ENCODE data around the gene ATF4.
"Not testable (repeated sequence)": the region's sequence is repeated elsewhere in the genome, so short reads cannot be mapped to it uniquely, and the experiment has no call there.

Gene ATF4

DNA sequence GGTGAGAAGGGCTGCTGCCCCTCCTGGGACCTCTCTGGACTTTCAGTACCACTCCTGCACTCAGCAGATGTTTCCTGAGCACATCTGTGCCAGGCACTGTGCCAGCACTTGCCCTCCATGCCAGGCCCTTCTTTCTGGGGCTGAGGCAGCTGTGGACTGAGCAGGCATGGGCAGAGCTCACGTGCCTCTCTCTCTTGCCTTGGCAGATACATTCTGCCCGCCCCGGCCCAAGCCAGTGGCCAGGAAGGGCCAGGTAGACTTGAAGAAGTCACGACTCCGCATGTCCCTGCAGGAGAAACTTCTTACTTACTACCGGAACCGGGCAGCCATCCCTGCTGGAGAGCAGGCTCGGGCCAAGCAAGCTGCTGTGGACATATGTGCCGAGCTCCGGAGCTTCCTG, 8.3 kb upstream of the ATF4 start:
- DNase-seq: no peak

- no peak for DNase-seq
Measured at GRCh38 chr22:39513791-39514190, 6.6 kb upstream of the ATF4 start.

DNA sequence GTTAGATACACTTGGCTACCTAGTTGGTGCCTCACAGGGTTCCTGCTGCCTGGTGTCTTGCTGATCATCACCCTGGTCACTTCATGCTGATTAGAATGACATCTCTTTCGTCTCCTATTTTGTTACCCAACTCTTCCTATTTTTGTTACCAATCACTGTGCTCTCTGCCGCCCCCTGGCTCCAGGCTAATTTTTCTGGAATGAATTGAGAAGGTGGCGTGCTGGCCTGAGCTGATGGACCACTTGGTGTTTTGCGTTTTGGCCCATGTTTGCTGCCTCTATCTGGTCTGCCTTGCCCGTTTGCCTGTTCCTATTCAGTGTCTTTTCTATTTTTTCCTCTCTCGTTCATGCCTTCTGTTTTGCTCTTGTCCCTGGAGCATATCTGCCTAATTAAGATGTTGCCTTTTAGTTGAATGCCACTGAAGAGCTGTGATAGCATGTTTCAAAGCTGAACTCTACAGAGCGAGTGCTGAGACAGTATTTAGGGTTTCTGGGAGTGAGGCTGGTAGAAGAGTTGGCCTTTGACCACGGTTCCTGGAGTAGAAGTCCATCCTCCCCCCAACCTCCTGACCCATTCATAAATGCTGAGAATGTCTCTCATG, 5.9 kb upstream of the ATF4 start:
- DNase-seq: no peak

GRCh38 chr22:39515266-39516050, 4.9 kb upstream of the ATF4 start:
- DNase-seq: no peak

DNA sequence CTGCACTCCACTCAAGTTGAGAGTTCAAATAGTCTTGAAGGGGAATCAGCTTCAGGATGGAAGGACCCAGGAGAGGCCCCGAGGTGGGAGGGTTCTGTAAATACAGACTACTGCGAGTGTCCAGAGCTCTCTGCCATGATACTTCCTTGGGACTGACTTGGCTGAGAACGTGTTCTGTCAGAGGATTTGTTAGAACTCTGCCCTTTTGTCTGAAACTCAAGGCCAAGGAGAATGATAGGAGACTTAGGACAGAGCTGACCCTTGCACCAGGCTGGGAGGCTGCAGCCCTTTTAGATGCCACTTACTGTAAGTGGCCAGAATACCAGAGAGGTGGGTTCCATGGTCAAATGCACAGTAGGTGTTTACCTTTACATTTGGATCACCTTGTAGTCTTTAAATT, 2.9 kb upstream of the ATF4 start:
- DNase-seq: no peak

GRCh38 chr22:39518144-39518786, 2.1 kb upstream of the ATF4 start:
- no peak for DNase-seq

GRCh38 chr22:39518996-39519680, 1.2 kb upstream of the ATF4 start:
- peak; percentile 44 for DNase-seq

DNA sequence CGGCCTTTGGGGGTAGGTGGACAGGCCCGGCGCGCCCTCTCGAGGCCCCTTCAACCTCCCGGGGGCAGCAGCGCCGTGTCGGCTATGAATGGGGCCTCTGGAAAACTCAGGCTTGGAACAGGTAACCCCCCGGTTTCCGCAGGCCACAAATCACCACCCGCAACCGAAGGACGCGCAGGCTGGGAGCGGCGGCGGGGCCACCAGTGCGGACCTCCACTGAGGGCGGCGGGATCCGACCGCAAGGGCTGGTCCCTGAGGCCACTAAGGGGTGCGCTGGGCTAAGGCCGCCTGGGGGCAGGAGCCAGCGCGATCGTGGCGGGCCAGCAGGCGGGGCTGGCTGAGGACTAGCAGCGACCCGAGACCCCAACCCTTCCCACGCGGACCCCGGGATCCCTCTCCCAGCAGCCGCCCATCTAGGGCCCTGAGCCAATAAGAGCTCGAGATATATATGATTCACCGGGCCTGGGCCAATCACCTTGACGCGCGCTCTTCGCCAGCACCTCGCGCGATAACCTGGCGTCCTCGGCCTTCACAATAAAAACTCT, 609 bp upstream of the ATF4 start:
- DNase-seq: peak; percentile 93

GRCh38 chr22:39521106-39521885, 934 bp downstream of the ATF4 start:
- DNase-seq: not testable (repeated sequence)

DNA sequence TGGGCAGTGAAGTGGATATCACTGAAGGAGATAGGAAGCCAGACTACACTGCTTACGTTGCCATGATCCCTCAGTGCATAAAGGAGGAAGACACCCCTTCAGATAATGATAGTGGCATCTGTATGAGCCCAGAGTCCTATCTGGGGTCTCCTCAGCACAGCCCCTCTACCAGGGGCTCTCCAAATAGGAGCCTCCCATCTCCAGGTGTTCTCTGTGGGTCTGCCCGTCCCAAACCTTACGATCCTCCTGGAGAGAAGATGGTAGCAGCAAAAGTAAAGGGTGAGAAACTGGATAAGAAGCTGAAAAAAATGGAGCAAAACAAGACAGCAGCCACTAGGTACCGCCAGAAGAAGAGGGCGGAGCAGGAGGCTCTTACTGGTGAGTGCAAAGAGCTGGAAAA, 1.7 kb downstream of the ATF4 start:
- not testable (repeated sequence) for DNase-seq

- peak; percentile 50 for DNase-seq
Measured at GRCh38 chr22:39522567-39523300, 2.4 kb downstream of the ATF4 start.

GRCh38 chr22:39524089-39524752, 3.9 kb downstream of the ATF4 start:
- DNase-seq: no peak

- no peak for DNase-seq
Measured at GRCh38 chr22:39524753-39525657, 4.6 kb downstream of the ATF4 start.

DNA sequence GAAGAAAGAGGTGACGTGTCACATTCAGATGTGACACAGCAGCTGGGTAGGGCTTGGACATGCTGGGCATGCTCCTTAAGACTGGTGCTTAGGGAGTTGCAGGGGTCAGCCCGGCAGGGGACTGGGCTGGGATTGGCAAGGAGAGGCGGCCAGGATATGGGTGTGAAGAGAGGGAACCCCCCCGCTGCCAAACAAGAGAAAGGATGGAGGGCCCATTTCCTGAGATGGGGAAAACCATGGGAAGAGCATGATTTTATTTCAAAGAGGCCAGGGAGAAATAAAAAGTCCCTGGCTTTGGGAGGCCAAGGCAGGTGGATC, 5.3 kb downstream of the ATF4 start:
- no peak for DNase-seq

GRCh38 chr22:39526736-39527171, 6.4 kb downstream of the ATF4 start:
- DNase-seq: no peak

DNA sequence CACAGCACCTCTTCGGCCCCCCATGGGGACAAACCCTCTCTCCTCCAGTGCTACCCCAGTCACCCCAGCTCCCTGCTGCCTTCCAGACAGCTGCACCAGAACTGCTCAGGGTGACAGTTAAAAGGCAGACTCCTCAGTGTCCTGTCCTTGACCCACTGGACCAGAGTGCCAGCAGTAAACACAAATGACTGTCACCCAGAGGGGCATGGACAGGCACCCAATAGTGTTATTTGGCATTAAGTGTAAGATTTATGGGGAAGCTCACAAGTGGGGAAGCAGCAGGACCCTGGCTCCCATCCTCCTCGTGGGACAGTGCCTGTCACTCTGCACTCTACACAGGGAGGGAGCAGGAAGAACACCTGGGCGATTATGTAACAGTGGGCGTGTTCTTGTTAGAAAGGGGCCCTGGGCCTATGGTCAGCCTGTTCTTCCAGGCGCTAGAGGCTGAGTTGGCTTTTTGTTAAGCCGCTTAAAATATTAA, 7.2 kb downstream of the ATF4 start:
- no peak for DNase-seq

DNA sequence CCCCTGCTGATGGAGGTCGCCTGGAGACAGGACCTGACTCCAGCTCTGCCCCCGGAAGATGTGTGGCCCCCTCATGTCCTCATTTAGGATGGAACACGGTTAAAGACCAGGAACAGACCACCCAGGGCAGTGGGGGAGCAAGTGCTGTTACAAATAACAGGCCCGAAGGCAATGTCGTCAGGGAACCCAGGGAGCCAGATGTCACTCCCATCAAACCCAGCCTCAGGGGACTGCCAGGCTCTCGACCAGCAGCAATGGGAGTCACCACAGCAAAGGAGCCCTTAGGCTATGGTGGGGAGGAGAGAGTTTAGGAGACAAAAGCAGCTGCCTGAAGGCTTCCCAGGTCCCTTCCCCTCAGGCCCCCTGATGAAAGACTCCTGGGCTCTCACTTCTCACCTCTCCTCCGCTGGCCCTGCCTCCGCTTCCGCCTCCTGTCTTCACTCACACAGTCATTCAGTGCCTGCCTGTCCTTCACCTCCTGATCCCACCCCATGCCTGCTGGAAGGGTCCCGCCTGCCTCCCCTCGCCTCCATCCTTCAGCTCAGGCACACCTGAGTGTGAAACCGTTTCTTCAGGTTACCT, 7.8 kb downstream of the ATF4 start:
- DNase-seq: no peak

DNA sequence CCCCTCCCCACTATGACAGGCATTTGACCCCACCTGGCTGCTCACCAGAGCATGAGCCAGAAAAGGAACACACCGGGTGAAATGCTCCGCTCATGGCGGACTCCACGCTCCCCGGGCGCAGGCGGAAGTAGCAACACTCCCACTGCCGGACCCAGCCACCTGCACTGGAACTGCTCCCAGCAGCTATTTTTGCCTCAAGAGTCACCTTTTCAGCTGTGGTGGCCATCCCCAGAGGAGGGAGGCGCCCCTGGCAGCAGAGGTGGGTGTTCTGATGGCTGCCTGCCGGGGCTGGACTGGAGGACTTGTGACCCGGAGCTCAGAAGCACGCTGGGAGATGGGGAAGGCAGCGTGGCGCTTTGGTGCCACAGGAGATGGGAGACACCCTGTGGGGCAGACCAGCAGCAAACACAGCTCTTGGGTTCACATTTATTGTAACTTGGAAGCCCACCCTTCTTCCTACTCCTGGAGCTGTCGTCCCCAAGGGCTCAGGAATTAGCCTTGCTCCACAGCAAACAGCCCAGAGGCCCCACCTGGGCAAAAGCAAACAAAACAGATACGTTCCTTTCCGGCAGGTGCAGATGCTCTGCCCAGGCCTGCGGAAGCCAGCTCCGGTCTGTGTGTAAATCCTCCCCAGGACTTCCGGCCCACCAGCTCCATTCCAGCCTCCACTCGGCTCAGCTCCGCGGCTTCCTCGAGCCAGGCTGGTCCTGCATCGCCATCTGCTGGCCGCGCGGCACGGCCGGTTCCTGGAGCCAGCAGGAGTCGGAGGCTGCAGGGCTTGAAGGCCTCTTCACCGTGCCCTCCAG, 8.5 kb downstream of the ATF4 start:
- DNase-seq: peak; percentile 86

GRCh38 chr22:39529487-39529851, 9.1 kb downstream of the ATF4 start:
- no peak for DNase-seq

Data from activated CD4-positive, CD25-positive, alpha-beta regulatory T cell treated with anti-CD3 and anti-CD28 coated beads, Interleukin-2, amount 50 U/mL, for 72 hours (primary cell).